Measurements from ENCODE around the gene SMIM13.
"Not testable (repeated sequence)": the region's sequence is repeated elsewhere in the genome, so short reads cannot be mapped to it uniquely, and the experiment has no call there.

SMIM13 gene

DNA sequence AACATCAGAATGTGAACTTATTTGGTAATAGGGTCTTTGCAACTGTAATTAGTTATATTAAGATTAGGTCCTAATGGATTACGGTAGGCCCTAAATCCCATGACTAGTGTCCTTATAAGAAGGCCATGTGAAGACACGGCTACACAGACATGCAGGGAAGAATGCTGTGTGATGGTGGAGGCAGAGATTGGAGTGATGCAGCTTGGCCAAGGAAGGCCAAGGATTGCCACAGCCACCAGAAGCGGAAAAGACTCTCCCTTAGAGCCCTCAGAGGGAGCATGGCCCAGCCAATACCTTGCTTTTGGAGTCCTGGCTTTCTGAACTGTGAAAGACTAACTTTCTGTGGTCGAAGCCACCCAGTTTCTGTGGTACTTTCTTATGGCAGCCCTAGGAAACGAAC lies 9.7 kb upstream of the SMIM13 start:
- no peak for DNase-seq

DNA sequence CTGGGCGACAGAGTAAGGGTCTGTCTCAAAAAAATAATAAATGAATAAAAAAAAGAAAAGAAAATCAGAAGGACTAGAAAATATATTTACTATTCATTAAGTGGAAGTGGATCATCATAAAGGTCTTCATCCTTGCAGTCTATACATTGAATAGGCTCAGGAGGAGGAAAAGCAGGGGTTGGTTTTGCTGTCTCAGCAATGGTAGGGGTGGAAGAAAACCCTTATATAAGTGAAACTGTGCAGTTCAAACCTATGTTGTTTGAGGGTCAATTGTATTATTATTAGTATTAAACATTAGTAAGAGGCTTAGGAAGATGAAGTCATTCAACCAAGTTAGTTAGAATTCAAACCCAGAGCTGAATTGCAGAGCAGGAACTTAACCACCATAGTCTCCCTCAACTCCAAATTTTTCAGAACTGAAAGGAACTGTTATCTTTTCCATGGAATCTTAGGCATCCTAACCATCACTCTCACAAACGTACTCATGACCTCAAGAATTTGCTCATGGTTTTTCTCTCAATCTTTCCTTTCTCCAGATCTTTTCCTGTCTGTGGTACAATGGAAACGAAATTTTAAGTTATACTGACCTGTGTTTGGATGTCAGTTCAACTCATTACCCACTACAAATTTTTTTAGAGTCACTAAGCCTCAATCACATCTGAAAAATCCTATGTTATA lies 7.7 kb upstream of the SMIM13 start:
- DNase-seq, result no peak

DNA sequence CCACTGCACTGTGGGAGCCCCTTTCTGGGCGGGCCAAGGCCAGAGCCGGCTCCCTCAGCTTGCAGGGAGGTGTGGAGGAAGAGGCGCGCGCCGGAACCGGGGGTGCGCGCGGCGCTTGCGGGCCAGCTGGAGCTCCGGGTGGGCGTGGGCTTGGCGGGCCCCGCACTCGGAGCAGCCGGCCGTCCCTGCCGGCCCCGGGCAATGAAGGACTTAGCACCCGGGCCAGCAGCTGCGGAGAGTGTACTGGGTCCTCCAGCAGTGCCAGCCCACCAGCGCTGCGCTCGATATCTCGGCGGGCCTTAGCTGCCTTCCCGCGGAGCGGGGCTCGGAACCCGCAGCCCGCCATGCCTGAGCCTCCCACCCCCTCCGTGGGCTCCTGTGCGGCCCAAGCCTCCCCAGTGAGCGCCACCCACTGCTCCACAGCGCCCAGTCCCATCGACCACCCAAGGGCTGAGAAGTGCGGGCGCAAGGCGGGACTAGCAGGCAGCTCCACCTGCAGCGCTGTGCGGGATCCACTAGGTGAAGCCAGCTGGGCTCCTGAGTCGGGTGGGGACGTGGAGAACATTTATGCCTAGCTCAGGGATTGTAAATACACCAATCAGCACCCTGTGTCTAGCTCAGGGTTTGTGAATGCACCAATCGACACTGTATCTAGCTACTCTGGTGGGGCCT lies 6.4 kb upstream of the SMIM13 start:
- not testable (repeated sequence) for DNase-seq

DNA sequence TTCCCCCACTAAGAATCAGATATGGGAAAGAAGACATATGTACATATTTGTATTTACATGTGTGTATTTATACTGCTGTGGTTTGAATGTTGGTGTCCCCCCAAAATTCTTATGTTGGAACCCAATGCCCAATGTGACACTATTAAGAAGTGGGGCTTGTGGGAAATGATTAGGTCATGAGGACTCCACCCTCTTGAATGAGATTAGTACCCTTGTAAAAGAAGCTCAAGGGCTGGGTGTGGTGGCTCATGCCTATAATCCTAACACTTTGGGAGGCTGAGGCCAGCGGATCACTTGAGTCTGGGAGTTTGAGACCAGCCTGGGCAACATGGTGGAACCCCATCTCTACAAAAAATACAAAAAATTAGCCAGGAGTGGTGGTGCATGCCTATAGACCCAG lies 3.9 kb upstream of the SMIM13 start:
- DNase-seq, result no peak

DNA sequence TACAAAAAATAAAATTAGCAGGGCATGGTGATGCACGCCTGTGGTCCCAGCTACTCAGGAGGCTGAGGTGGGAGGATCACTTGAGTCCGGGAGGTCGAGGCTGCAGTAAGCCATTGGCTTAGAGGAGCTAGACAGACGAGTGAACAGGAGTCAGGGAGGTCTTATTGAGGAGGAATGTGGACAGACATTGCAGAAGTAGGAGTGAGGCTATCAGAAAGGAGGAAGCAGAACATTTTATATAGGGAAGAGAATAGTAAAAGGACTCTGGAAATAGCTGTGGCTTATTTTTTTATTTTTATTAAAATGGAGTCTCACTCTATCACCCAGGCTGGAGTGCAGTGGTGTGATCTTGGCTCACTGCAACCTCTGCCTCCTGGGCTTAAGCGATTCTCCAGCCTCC lies 2.5 kb upstream of the SMIM13 start:
- DNase-seq, result not testable (repeated sequence)

DNA sequence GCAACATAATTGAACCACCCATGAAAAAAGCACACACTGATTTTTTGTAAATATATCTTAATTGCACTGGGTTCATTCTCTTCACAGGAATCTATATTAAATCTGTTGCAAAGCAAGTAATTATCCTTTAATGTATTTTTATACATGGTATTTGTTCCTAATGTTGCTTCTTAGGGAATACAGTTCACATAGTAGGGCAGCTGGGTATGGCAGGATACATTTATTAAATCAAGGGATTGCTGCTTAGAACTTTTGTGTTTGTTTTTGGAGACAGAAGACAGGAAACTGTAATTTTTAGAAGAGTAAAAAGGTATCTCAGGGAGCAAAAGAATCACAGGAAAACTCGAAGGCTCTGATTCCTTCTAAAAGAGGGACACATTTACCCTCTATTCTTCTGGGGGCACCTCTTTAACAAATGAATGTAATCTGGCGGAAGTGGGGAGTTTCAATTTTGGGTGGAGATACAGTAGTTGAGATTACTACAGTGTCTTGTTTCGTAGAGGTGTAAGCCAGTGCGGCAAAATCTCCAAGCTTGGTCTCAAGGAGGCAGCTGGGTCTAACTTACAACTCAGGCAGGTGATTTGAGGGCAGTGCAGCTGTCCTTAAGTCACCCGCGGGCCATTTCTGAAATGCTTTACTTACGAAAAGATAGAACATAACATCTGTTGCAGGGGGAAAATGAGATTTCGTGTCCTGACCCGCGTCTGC lies 812 bp upstream of the SMIM13 start:
- peak in 2 of 56 donors; percentile 34 to 38 for DNase-seq

DNA sequence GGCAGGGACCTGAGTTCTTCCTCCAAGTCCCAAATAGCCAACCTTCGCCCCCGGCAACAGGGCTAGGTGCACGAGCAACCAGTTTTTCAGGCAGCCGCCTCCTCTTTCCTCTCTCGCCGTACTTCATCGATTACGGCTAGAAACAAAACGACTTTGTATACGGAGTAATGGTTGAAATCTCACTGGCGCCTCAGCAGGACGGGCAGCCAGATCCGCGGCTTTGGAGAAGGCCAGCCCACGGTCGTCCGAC lies 333 bp upstream of the SMIM13 start:
- no peak for DNase-seq

DNA sequence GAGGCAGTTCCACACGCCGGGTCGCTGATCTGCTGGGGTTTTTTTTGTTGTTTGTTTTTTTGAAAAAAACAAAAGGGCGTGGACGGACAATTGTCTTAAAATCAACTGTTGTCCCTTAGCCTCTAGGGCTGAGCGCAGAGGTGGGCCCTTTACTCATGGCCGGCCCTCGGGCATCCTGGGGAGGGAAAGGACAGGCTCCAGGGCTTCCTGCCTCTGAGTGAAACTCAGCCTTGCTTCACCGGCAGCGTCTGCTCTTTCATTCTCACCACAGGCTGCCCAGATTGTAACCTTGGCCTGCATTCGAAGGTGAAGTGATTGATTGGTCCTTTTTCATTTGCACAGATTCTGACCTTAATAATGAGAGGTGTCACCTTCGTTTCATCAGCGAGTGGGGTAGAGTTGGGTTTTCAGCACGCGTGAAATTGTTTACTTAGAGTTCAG lies 797 bp downstream of the SMIM13 start:
- peak in 30 of 56 donors; percentile 4 to 60 (median 29) for DNase-seq

DNA sequence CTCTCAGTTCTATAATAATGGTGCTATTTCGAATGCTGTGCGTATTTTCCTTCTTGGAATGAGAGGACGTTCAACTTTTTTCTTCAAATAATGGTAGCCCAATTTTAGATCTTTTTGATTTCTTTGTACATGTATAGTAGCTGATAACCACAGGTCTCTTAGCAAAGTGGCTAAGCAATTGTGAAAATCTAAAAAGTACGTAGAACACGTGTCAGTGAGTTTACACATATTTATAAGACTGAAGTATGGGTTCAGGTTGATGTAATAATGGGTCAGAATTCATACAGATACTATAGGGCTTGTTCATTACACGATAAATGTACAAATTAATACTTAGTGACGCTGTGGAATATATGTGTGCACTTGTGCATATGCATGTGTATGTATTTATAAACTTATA lies 1.3 kb downstream of the SMIM13 start:
- no peak for DNase-seq

DNA sequence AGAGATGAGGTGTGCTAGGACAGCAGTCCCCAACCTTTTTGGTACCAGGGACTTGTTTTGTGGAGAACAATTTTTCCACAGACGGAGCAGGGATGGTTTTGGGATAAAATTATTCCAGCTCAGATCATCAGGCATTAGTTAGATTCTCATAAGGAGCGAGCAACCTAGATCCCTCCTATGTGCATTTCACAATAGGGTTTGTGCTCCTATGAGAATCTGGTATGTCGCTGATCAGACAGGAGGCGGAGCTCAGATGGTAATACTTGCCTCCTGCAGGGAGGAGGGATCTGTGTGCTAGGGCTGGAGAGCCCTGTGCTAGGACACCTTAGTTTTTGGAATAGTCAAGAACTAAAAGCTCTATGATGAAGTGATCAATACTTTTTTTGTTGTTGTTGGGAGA lies 2.5 kb downstream of the SMIM13 start:
- peak in 2 of 56 donors; percentile 3 to 4 for DNase-seq

DNA sequence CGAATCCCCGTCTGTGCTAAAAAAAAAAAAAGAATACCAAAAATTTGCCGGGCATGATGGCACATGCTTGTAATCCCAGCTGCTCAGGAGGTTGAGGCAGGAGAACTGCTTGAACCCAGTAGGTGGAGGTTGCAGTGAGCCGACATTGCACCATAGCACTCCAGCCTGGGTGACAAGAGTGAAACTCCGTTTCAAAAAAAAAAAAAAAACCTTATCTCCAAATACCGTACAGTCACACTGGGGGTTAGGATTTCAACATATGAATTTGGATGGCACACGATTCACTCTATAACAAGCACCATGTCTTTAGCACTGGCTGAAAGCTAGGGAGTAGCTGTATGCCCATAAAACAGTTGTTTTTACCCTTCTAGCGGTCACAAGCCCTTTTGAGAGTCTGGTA lies 3.8 kb downstream of the SMIM13 start:
- DNase-seq, result no peak

DNA sequence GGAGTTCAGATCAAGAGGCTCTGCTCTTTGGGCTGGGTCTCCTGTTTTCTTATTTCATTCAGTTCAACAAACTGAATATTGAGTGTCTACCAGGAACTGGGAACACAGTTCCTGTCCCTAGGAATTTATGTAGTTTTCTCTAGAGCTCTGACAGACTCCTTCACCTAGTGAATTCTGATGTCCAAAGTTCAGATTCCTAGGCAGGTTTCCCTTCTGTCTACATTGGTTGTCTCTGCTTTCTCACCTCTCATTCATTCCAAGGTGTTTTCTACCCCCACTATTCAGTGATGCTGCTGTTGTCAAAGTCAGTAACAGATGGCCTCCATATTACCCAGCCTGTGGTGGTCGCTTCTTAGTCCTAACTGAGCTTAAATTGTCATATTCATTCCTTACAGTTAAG lies 4.4 kb downstream of the SMIM13 start:
- DNase-seq, result no peak

DNA sequence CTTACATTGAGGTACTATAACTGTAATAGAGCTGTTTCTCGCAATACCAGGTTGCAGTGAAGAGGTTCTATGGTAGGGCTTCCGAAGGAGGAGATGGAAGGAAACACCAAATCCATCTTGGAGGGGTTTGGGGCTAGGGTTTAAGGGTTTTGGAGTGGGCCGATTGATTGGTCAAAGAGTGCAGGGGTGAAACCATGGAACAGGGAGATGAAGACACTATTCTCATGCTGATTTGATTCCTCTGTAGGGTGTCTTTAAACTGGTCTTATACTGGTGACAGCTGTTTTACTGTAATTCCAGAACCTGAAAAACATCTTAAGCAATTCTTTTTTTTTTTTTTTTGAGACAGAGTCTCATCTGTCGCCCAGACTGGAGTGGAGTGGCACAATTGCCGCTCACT lies 7.8 kb downstream of the SMIM13 start:
- DNase-seq, result no peak

DNA sequence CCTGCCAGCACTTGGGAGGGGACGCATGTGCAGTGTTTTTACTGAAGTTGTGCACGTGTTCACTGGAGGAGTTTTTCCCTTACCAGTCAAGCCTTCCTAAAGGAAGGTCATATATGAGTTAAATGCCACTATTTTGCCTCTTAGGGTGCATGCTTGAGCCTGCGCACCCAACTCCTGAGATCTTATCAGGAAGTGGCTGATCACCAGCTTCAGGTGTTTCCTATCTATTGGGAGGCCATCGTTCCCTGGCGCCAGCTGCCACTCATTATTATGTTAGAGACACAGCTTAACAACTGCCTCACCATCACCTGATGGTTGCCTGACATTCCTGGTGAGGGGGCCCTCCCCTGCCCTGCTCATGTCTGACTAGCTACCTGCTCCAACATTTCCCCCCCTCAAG lies 9.4 kb downstream of the SMIM13 start:
- no peak for DNase-seq

DNA sequence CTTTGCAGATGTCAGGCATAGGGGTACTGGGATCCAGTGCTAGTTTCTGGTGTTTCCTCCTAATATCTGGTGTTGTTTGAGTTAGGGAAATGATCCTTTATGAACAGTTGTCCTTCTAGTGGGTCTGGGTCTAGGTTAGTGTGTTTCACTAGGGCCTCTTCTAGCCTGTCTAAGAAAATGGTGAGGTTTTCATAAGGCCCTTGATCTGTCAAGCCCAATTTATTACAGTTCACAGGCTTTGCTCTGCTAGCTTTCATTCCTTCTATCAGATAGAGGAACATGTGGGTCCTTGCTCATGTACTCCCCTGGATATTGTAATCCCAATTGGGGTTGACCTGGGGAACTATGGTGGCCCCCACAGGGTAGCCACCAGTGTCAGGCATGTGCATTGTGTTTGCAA lies 15.1 kb downstream of the SMIM13 start:
- DNase-seq, result no peak

DNA sequence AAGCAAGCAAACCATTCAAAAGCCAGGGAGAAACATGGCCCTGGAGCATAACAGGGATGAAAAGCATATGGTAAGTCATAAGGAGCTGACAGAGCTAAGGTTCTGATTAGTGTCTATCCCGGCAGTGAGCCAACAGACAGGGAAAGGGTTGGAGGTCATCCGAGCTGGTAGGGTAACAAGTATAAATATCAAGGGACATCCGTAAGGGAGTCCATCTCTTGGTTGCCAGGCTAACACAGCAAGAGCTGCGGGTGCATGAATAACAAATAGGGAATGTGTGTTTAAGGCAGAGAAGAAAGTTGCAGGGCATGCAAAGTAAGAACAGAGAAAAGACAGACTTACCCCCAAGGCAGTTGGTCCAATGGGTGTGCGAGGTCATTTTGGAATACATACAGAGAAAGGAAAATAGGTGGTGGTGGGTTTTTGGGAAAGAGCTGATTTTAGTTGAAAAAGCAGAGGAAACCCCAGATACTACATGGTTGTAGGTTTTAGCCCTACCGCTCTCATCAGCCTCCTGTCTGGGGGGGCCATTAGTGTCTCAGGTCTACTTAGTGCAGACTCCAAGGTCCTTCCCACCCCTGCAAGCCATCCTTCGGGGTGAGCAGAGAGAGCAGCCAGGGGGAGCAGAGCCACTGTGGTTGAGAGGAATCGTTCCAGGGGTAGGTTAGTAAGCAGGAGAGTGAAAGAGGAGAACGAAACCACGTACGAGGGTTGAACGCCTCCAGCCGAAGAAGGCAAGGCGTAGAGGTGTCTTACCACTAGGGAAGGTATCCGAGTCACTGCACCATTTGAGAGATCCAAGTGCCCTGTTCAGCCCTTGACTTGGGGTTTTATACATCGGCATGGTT lies 17.5 kb downstream of the SMIM13 start, which contains the start of gene ERVFRD-1:
Gene ERVFRD-1, minus strand, starts transcription at position 805 of the 848 bp plus-strand sequence. CDS start 6,415 bp downstream, outside the sequence.
- DNase-seq, result no peak

DNA sequence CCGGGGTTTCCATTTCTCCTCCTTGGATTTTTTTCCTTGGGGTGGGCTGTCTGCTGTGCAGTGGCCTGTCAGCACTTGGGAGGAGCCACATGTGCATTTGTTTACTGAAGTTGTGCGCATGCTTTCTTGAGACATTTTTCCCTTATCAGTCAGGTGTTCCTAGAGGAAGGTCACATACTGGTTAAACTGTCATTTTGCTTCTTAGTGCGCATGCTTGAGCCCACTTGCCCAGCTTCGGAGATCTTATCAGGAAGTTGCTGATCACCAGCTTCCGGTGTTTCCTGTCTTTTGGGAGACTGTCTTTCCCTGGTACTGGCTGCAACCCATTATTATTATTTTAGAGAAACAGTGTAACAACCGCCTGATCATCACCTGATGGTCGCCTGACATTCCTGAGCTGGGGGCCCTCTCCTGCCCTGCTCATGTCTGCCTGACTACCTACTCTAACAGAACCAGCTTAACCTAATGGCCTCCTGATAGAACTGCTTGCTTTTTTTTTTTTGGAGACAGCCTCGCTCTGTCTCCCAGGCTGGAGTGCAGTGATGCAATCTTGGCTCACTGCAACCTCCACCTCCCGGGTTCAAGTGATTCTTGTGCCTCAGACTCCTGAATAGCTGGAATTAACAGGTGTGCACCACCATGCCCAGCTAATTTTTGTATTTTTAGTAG lies 18.3 kb downstream of the SMIM13 start:
- DNase-seq, result no peak

DNA sequence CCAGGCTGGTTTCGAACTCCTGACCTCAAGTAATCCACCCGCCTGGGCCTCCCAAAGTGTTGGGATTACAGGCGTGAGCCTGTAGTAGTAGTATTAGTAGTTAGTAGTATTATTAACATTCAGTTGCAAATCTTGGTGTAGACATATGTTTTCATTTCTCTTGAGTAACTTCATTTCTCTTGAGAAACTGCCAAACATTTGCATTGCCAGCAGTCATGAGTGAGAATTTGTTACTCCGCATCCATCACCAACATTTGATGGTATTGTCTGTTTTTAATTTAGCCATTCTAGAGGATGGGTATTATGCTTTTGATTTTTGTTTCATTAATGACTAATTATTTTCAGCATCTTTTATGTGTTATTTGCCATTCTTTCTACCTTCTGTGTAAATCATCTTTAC lies 19.4 kb downstream of the SMIM13 start:
- no peak for DNase-seq

DNA sequence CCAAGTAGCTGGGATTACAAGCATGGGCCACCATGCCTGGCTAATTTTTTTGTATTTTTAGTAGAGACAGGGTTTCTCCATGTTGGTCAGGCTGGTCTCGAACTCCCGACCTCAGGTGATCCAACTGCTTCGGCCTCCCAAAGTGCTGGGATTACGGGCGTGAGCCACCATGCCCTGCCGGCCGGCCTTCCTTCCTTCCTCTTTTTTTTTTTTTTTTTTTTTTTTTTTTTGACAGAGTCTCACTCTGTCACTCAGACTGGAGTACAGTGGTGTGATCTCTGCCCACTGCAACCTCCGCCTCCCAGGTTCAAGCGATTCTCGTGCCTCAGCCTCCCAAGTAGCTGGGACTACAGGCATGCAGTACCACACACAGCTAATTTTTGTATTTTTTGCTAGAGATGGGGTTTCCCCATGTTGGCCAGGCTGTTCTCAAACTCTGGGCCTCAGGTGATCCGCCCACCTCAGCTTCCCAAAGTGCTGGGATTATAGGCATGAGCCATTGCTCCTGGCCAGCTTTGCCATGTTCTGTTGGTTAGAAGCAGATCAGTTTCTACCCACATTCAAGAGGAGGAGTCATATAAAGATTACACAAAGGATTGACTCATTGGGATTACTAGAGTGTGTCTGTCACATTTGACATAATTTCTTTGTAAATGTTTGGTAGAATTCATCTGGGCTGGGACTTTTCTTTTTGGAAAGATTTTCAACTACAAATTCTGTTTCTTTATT lies 22.3 kb downstream of the SMIM13 start:
- DNase-seq, result not testable (repeated sequence)

DNA sequence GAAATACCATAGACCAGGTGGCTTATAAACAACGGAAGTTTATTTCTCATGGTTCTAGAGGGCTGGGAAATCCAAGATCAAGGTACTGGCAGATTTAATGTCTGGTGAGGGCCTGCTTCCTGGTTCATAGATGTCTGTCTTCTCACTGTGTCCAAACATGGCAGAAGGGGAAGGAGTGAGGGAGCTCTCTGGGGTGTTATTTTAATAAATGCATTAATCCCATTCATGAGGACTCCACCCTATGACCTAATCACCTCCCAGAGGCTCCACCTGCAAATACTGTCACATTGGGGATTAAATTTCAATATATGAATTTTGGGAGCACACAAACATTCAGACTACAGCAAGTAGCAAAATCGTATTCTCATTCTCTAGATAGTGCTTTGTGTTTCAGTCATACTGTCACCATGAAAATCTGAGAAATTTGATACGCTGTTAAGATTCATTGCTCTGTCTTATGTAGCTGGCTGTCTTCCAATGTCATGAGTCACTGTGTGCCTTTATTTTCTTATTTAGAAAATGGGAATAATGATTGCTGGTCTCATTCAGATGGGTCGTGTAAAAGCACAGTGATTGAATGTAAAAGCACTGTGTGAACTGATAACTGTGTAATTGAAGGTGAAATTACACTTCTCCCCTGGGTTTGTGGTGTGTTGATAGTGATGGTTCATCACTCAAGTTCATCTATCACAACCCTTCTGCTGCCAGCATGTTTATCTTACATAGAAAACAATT lies 26.8 kb downstream of the SMIM13 start:
- no peak for DNase-seq
